ENCODE measurements around the gene FES.
"Not testable (repeated sequence)": the region's sequence is repeated elsewhere in the genome, so short reads cannot be mapped to it uniquely, and the experiment has no call there.

The FES gene

GRCh38 chr15:90883976-90884718 lies at the start of gene FES:
FES (plus strand) TSS chr15:90884504; CDS start chr15:90885046, 542 bp downstream.
- peak; percentile 64 for DNase-seq

- DNase-seq = no peak
Measured at GRCh38 chr15:90834626-90835025, 49.7 kb upstream of the FES start.

GRCh38 chr15:90836296-90836871 lies 47.9 kb upstream of the FES start:
- peak; percentile 33 for DNase-seq

GRCh38 chr15:90837094-90837493 lies 47.2 kb upstream of the FES start:
- DNase-seq = no peak

GRCh38 chr15:90838139-90838538 lies 46.2 kb upstream of the FES start:
- DNase-seq = no peak

- no peak for DNase-seq
Measured at GRCh38 chr15:90838544-90838943, 45.8 kb upstream of the FES start.

- peak; percentile 47 for DNase-seq
Measured at GRCh38 chr15:90839187-90840071, 44.9 kb upstream of the FES start.

- no peak for DNase-seq
Measured at GRCh38 chr15:90840157-90840855, 44.0 kb upstream of the FES start.

GRCh38 chr15:90840954-90841353 lies 43.4 kb upstream of the FES start:
- no peak for DNase-seq

- DNase-seq = no peak
Measured at GRCh38 chr15:90844696-90845095, 39.6 kb upstream of the FES start.

- DNase-seq = peak; percentile 83
Measured at GRCh38 chr15:90845201-90845949, 38.9 kb upstream of the FES start.

GRCh38 chr15:90849424-90849823 lies 34.9 kb upstream of the FES start:
- DNase-seq = not testable (repeated sequence)

- no peak for DNase-seq
Measured at GRCh38 chr15:90851114-90851513, 33.2 kb upstream of the FES start.

- DNase-seq = no peak
Measured at GRCh38 chr15:90851940-90852339, 32.4 kb upstream of the FES start.

- DNase-seq = no peak
Measured at GRCh38 chr15:90855139-90855538, 29.2 kb upstream of the FES start.

GRCh38 chr15:90857337-90857736 lies 27.0 kb upstream of the FES start:
- no peak for DNase-seq

GRCh38 chr15:90857883-90858443 lies 26.3 kb upstream of the FES start:
- no peak for DNase-seq

- no peak for DNase-seq
Measured at GRCh38 chr15:90859234-90860131, 24.8 kb upstream of the FES start.

GRCh38 chr15:90860450-90860849 lies 23.9 kb upstream of the FES start:
- DNase-seq = no peak

GRCh38 chr15:90860942-90861675 lies 23.2 kb upstream of the FES start:
- no peak for DNase-seq
